GM23248 (cell line): ENCODE data around the gene APBA1. TPM values are rescaled to one million over a fixed set of nuclear protein-coding genes. Genes with fewer than 3 reads are reported as not detected.

Experiments used
- DNase-seq: peaks from one replicate; pipeline ENCODE4 v3.0.0-alpha.2; 2015
- H2AFZ ChIP-seq: fragments of 200-600 bp; sonication (generic); 2 replicates; pipeline ENCODE4 v1.6.1; 2016; ENCODE audit warnings: antibody characterized with exemption
- H3F3A ChIP-seq: fragments of 200-600 bp; sonication (generic); 2 replicates; pipeline ENCODE4 v1.6.1; 2016; ENCODE audit warnings: mild to moderate bottlenecking, antibody characterized with exemption, mixed run types; ENCODE audit not compliant: insufficient read depth
- H3K27ac ChIP-seq: fragments of 200-600 bp; sonication (generic); 2 replicates; pipeline ENCODE4 v1.5.1; 2016; ENCODE audit warnings: mild to moderate bottlenecking
- H3K27me3 ChIP-seq: fragments of 200-600 bp; sonication (generic); replicated peaks from 2 replicates; pipeline ENCODE4 v1.6.1; 2016; ENCODE audit warnings: mild to moderate bottlenecking; ENCODE audit not compliant: insufficient read depth
- H3K36me3 ChIP-seq: fragments of 200-600 bp; sonication (generic); 2 replicates; pipeline ENCODE4 v1.6.1; 2016; ENCODE audit warnings: low read depth, mild to moderate bottlenecking
- H3K4me1 ChIP-seq: fragments of 200-600 bp; sonication (generic); 2 replicates; pipeline ENCODE4 v1.6.1; 2016; ENCODE audit warnings: mild to moderate bottlenecking; ENCODE audit not compliant: insufficient read depth
- H3K4me2 ChIP-seq: fragments of 200-600 bp; sonication (generic); one replicate; pipeline ENCODE4 v1.6.1; 2016; ENCODE audit warnings: mild to moderate bottlenecking; ENCODE audit not compliant: unreplicated experiment
- H3K4me3 ChIP-seq: fragments of 200-600 bp; sonication (generic); 2 replicates; pipeline ENCODE4 v1.5.1; 2016; ENCODE audit warnings: mild to moderate bottlenecking
- H3K79me2 ChIP-seq: fragments of 200-600 bp; sonication (generic); 2 replicates; pipeline ENCODE4 v1.6.1; 2016; ENCODE audit warnings: mild to moderate bottlenecking; ENCODE audit not compliant: insufficient read depth
- H3K9ac ChIP-seq: fragments of 200-600 bp; sonication (generic); 2 replicates; pipeline ENCODE4 v1.6.1; 2016; ENCODE audit warnings: mild to moderate bottlenecking
- H3K9me2 ChIP-seq: fragments of 200-600 bp; sonication (generic); 2 replicates; pipeline ENCODE4 v1.6.1; 2016; ENCODE audit warnings: mixed run types, mild to moderate bottlenecking, moderate library complexity; ENCODE audit not compliant: insufficient read depth
- H3K9me3 ChIP-seq: fragments of 200-600 bp; sonication (generic); one replicate; pipeline ENCODE4 v1.6.1; 2017; ENCODE audit warnings: low read depth
- H4K20me1 ChIP-seq: fragments of 200-600 bp; sonication (generic); 2 replicates; pipeline ENCODE4 v1.6.0; 2016; ENCODE audit not compliant: insufficient read depth
- EZH2 ChIP-seq: fragments of 200-600 bp; sonication (generic); IDR thresholded peaks from 2 replicates; pipeline ENCODE4 v1.6.1; 2018; ENCODE audit warnings: antibody characterized with exemption, mild to moderate bottlenecking; ENCODE audit not compliant: insufficient read depth, poor library complexity, severe bottlenecking
- EZH2phosphoT487 ChIP-seq: fragments of 200-600 bp; sonication (generic); IDR thresholded peaks from 2 replicates; pipeline ENCODE4 v1.6.1; 2018; ENCODE audit warnings: antibody characterized with exemption, moderate library complexity, mild to moderate bottlenecking, low read depth; ENCODE audit not compliant: insufficient read depth
- WGBS, 2 experiments: methylation state at CpG; one replicate each; pipeline ENCODE4 v1.1.6; 2015 to 2017; ENCODE audit warnings: low lambda C conversion rate in 2 of 2, low coverage in 1 of 2; ENCODE audit errors: missing lambda C conversion rate in 2 of 2; 5-methylcytosine and 5-hydroxymethylcytosine counted together
- in situ Hi-C: fragments of 300-500 bp; cut with MboI; formaldehyde crosslinking; loops from 2 replicates; pipeline ENCODE4 v1.15.0; 2020
- polyA plus RNA-seq: library from polyadenylated mRNA; unstranded; fragments of >200 nt; fragmentation: Nextera tagmentation; extraction: Ambion mirVana; gene quantifications from 2 replicates; pipeline ENCODE4 v1.2.1, GENCODE V29; 2016
- total RNA-seq: library from RNA; depleted of rRNA; stranded (reverse); fragments of >200 nt; shearing (Covaris generic); gene quantifications from 2 replicates; pipeline ENCODE4 v1.2.3, GENCODE V29; 2014

Gene APBA1
- total and polyA plus RNA-seq, 2 experiments from 2014 or later = 0.93 to 11.3 TPM

DNA sequence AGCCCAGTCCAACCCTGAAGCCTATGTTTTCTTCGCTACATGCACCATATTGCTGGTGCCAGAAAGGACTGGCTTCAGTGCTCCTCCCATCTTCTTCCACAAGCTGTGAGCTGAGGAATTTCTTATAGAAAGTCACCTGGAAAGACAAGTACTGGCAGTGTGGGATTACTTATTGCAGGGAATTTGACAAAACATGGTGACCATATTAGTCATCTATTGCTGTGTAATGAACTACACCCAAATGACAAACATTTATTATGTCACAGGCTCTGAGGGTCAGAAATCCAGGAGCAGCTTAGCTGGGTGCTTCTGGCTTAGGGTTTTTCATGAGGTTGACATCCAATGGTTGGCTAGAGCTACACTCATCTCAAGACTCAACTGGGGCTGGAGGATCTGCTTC lies 271.7 kb downstream of the APBA1 start:
- Histone ChIP-seq H3K27ac (no peak overlapping the region), H3K4me3 (no peak overlapping the region), H3K9me2 (no peaks in the 10 kb centered on the region), H4K20me1 (no peaks in the 10 kb centered on the region), H3K27me3 (0 out of 2 replicates have a peak, but pooled peaks cover 9% of the 10 kb centered on the region), H2AFZ (no peak overlapping the region), H3K36me3 (no peaks in the 10 kb centered on the region), H3K4me2 (no peak overlapping the region), H3K9ac (no peak overlapping the region), H3K9me3 (no peaks in the 10 kb centered on the region), H3F3A (no peaks in the 10 kb centered on the region), H3K79me2 (no peaks in the 10 kb centered on the region), H3K4me1 (peaks cover 5% of the 10 kb centered on the region; the same call in 1 of the 2 replicates)
- no peak for DNase-seq
- TF ChIP-seq EZH2 (no peak), EZH2phosphoT487 (no peak)
- WGBS, 2 experiments = 73 to 81% methylated on average over 1 of the region's 1 CpG
- in situ Hi-C loops = no loop called here

GRCh38 chr9:69397384-69398214 lies 274.6 kb downstream of the APBA1 start:
- H3F3A ChIP-seq = no peaks in the 10 kb centered on the region
- 0 out of 2 replicates have a peak, but pooled peaks cover 3% of the 10 kb centered on the region for H3K27me3 ChIP-seq
- no peak overlapping the region for H3K9ac ChIP-seq
- H2AFZ ChIP-seq = no peak overlapping the region
- no peak overlapping the region for H3K27ac ChIP-seq
- in situ Hi-C loops = no loop called here
- no peaks in the 10 kb centered on the region for H3K9me3 ChIP-seq
- TF ChIP-seq EZH2 (no peak), EZH2phosphoT487 (no peak)
- no peaks in the 10 kb centered on the region for H3K79me2 ChIP-seq
- H3K4me3 ChIP-seq = no peak overlapping the region
- H4K20me1 ChIP-seq = no peaks in the 10 kb centered on the region
- WGBS, 2 experiments = 2% methylated on average over 12 of the region's 12 CpGs
- H3K4me1 ChIP-seq = peaks cover 5% of the 10 kb centered on the region; the same call in 1 of the 2 replicates
- H3K36me3 ChIP-seq = no peaks in the 10 kb centered on the region
- no peaks in the 10 kb centered on the region for H3K9me2 ChIP-seq
- H3K4me2 ChIP-seq = peak overlapping the region; percentile 10
- peak; percentile 61 for DNase-seq

GRCh38 chr9:69396759-69397158 lies 275.4 kb downstream of the APBA1 start:
- H3K27ac ChIP-seq = no peak overlapping the region

GRCh38 chr9:69395718-69396117 lies 276.5 kb downstream of the APBA1 start:
- no peak overlapping the region for H3K27ac ChIP-seq
- WGBS, 2 experiments = 67 to 72% methylated on average over 5 of the region's 5 CpGs
- H3K4me3 ChIP-seq = no peak overlapping the region
- H3K79me2 ChIP-seq = no peaks in the 10 kb centered on the region
- H3F3A ChIP-seq = no peaks in the 10 kb centered on the region
- H3K4me2 ChIP-seq = no peak overlapping the region
- peaks cover 5% of the 10 kb centered on the region; the same call in 1 of the 2 replicates for H3K4me1 ChIP-seq
- H3K9me3 ChIP-seq = no peaks in the 10 kb centered on the region
- H3K9ac ChIP-seq = no peak overlapping the region
- no peak for TF ChIP-seq EZH2
- no peaks in the 10 kb centered on the region for H3K36me3 ChIP-seq
- in situ Hi-C loops = no loop called here
- DNase-seq = no peak
- no peaks in the 10 kb centered on the region for H3K27me3 ChIP-seq
- H4K20me1 ChIP-seq = no peaks in the 10 kb centered on the region
- H3K9me2 ChIP-seq = no peaks in the 10 kb centered on the region
- H2AFZ ChIP-seq = no peak overlapping the region

More at GRCh38 chr9:69396759-69397158, 275.4 kb downstream of the APBA1 start:
- Histone ChIP-seq H3K9me2 (no peaks in the 10 kb centered on the region), H3K27me3 (no peaks in the 10 kb centered on the region), H3K4me3 (no peak overlapping the region), H3K9ac (no peak overlapping the region), H3K79me2 (no peaks in the 10 kb centered on the region), H3K36me3 (no peaks in the 10 kb centered on the region), H3K4me1 (peaks cover 5% of the 10 kb centered on the region; the same call in 1 of the 2 replicates), H3F3A (no peaks in the 10 kb centered on the region), H3K9me3 (no peaks in the 10 kb centered on the region), H2AFZ (no peak overlapping the region), H4K20me1 (no peaks in the 10 kb centered on the region), H3K4me2 (no peak overlapping the region)
- no peak for TF ChIP-seq EZH2phosphoT487
- TF ChIP-seq EZH2 = no peak
- DNase-seq = no peak
- 83 to 89% methylated on average over 2 of the region's 2 CpGs for WGBS, 2 experiments
- in situ Hi-C loops = no loop called here
